Cardiac muscle cell (in vitro differentiated cells and primary cell): ENCODE measurements around the gene GEMIN7. TPM values are rescaled to one million over a fixed set of nuclear protein-coding genes. Genes with fewer than 3 reads are reported as not detected.

Experiments
- DNase-seq, 2 donors: peaks; one replicate each; pipeline versions ENCODE4 v3.0.0 to v3.0.0-alpha.2; 2010 to 2017; ENCODE audit warnings: low read depth in 1 of 2, low spot score in 1 of 2
- H3K27ac ChIP-seq: fragments of 200-600 bp; sonication (generic); 2 replicates; pipeline ENCODE4 v1.5.1; 2016
- H3K27me3 ChIP-seq: fragments of 200-600 bp; sonication (generic); 2 replicates; pipeline ENCODE4 v1.6.0; 2016; ENCODE audit warnings: control low read depth
- H3K36me3 ChIP-seq: fragments of 200-600 bp; sonication (generic); 2 replicates; pipeline ENCODE4 v1.5.1; 2016; ENCODE audit warnings: control low read depth
- H3K4me1 ChIP-seq: fragments of 200-600 bp; sonication (generic); 2 replicates; pipeline ENCODE4 v1.8.1; 2017; ENCODE audit warnings: low read depth, mild to moderate bottlenecking, mixed run types
- H3K4me3 ChIP-seq: fragments of 200-600 bp; sonication (generic); 2 replicates; pipeline ENCODE4 v1.5.1; 2016; ENCODE audit warnings: mild to moderate bottlenecking
- H3K9me3 ChIP-seq: fragments of 200-600 bp; sonication (generic); 2 replicates; pipeline ENCODE4 v1.5.1; 2017; ENCODE audit warnings: low read depth, mild to moderate bottlenecking, control low read depth
- CTCF ChIP-seq: IDR thresholded peaks from 2 replicates; pipeline ENCODE4 v1.5.1; 2012; ENCODE audit warnings: low read depth, mild to moderate bottlenecking, low read length
- polyA plus RNA-seq: library from polyadenylated mRNA; unstranded; fragments of >200 nt; fragmentation: Nextera tagmentation; extraction: Ambion mirVana; gene quantifications from 2 replicates; pipeline ENCODE4 v1.2.1, GENCODE V29; 2016
- total RNA-seq: library from RNA; depleted of rRNA; stranded (reverse); fragments of >200 nt; gene quantifications from 2 replicates; pipeline ENCODE4 v1.2.3, GENCODE V29; 2016

The GEMIN7 gene
- total and polyA plus RNA-seq, 2 experiments from 2014 or later, result 30.3 to 77.9 TPM

GRCh38 chr19:45076851-45077730 lies 2.0 kb upstream of the GEMIN7 start:
- TF ChIP-seq CTCF, result no peak
- no peak for DNase-seq
- Histone ChIP-seq H3K4me1 (peaks cover 19% of the 10 kb centered on the region), H3K36me3 (no peaks in the 10 kb centered on the region), H3K27ac (no peak overlapping the region), H3K4me3 (peak overlapping the region; percentile 2), H3K9me3 (no peaks in the 10 kb centered on the region), H3K27me3 (no peaks in the 10 kb centered on the region)

DNA sequence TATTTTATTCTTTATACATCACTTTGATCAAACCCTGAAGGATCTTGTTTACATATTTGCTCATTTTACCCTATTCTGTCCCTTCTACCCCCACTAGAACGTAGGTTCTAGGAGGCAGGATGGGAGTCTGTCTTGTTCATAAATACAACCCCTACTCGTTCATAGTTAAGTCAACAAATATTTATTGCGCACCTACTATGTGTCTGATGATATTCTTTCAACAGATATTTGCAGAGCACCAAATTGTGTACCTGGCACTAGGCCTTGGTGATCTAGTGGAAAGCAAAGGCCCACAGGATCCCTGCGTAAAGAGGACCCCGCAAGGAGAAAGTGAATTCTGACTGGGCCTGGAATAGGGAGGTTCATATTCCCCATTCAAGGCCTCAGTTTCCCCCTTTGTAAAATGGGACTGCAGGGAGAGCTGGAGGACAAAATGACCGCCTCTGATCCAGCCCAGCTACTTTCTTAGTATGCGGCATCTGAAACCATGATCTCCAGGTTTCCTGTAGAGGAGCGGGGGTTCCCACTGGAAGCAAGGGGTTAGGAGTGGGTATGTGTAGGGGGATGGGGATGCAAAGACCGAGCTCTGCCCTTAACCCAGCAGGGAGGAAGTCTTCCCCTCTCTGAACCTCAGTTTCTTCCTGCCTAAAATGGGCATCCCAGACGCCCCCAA lies 534 bp upstream of the GEMIN7 start:
- peaks cover 19% of the 10 kb centered on the region for H3K4me1 ChIP-seq
- H3K36me3 ChIP-seq, result peaks cover 2% of the 10 kb centered on the region
- DNase-seq, result no peak
- H3K27ac ChIP-seq, result peak overlapping the region; percentile 88
- TF ChIP-seq CTCF, result no peak
- no peaks in the 10 kb centered on the region for H3K27me3 ChIP-seq
- H3K4me3 ChIP-seq, result peak overlapping the region; percentile 86
- no peaks in the 10 kb centered on the region for H3K9me3 ChIP-seq

GRCh38 chr19:45079911-45080370 lies 881 bp downstream of the GEMIN7 start:
- H3K4me1 ChIP-seq, result peaks cover 17% of the 10 kb centered on the region
- H3K4me3 ChIP-seq, result peak overlapping the region; percentile 86
- no peaks in the 10 kb centered on the region for H3K27me3 ChIP-seq
- H3K9me3 ChIP-seq, result no peaks in the 10 kb centered on the region
- no peak for TF ChIP-seq CTCF
- peaks cover 2% of the 10 kb centered on the region for H3K36me3 ChIP-seq
- H3K27ac ChIP-seq, result peak overlapping the region; percentile 88
- peak in 1 of 2 donors; percentile 31 for DNase-seq

GRCh38 chr19:45082170-45082569 lies 3.1 kb downstream of the GEMIN7 start:
- peaks cover 2% of the 10 kb centered on the region for H3K36me3 ChIP-seq
- H3K27ac ChIP-seq, result no peak overlapping the region
- DNase-seq, result no peak
- H3K27me3 ChIP-seq, result no peaks in the 10 kb centered on the region
- H3K4me1 ChIP-seq, result peaks cover 8% of the 10 kb centered on the region
- H3K9me3 ChIP-seq, result no peaks in the 10 kb centered on the region
- no peak overlapping the region for H3K4me3 ChIP-seq
- no peak for TF ChIP-seq CTCF

GRCh38 chr19:45086480-45086879 lies 7.4 kb downstream of the GEMIN7 start:
- H3K4me1 ChIP-seq, result no peaks in the 10 kb centered on the region

More at GRCh38 chr19:45086480-45086879, 7.4 kb downstream of the GEMIN7 start:
- TF ChIP-seq CTCF, result no peak
- Histone ChIP-seq H3K4me3 (no peak overlapping the region), H3K9me3 (no peaks in the 10 kb centered on the region), H3K36me3 (peaks cover 2% of the 10 kb centered on the region), H3K27ac (no peak overlapping the region), H3K27me3 (no peaks in the 10 kb centered on the region)
- DNase-seq, result no peak
